HCEC 1CT (cell line): Measurements from ENCODE around the gene STAT3.

ENCODE experiments used
- DNase-seq: peaks from one replicate; pipeline ENCODE4 v3.0.0-alpha.2; 2017

Gene STAT3

GRCh38 chr17:42290577-42290976 is 97.7 kb downstream of the STAT3 start:
- DNase-seq = no peak

- DNase-seq = no peak
These were observed 98.5 kb downstream of the STAT3 start for GRCh38 chr17:42289611-42290181.

- DNase-seq = no peak
These were observed 99.2 kb downstream of the STAT3 start for GRCh38 chr17:42288803-42289610.

- peak; percentile 48 for DNase-seq
These were observed 100.1 kb downstream of the STAT3 start, which contains the start of gene STAT5A for GRCh38 chr17:42287977-42288802. Gene STAT5A (plus strand): TSS chr17:42288498. CDS start chr17:42289412, 914 bp downstream.

GRCh38 chr17:42287305-42287976 is 100.8 kb downstream of the STAT3 start:
- DNase-seq = no peak

- DNase-seq = no peak
These were observed 101.6 kb downstream of the STAT3 start for GRCh38 chr17:42286411-42287221.

- no peak for DNase-seq
These were observed 102.7 kb downstream of the STAT3 start for GRCh38 chr17:42285346-42286050.

GRCh38 chr17:42284566-42284965 is 103.7 kb downstream of the STAT3 start:
- DNase-seq = no peak

- no peak for DNase-seq
These were observed 104.2 kb downstream of the STAT3 start for GRCh38 chr17:42284024-42284369.

GRCh38 chr17:42283241-42284023 is 104.8 kb downstream of the STAT3 start:
- DNase-seq = no peak

GRCh38 chr17:42282478-42283080 is 105.7 kb downstream of the STAT3 start:
- no peak for DNase-seq

- DNase-seq = no peak
These were observed 106.6 kb downstream of the STAT3 start for GRCh38 chr17:42281571-42282096.

GRCh38 chr17:42279776-42280630 is 108.2 kb downstream of the STAT3 start:
- DNase-seq = no peak

GRCh38 chr17:42277342-42277712 is 110.9 kb downstream of the STAT3 start:
- no peak for DNase-seq

- peak; percentile 66 for DNase-seq
These were observed 111.5 kb downstream of the STAT3 start for GRCh38 chr17:42276609-42277341.

GRCh38 chr17:42276359-42276608 is 112.0 kb downstream of the STAT3 start, which contains the start of gene STAT5B:
Gene STAT5B (minus strand): TSS chr17:42276391. CDS start chr17:42232127, 44,264 bp downstream.
- DNase-seq = peak; percentile 62

GRCh38 chr17:42275527-42276358 is 112.5 kb downstream of the STAT3 start:
- DNase-seq = no peak
